VCaP (cell line): Measurements from ENCODE around the gene R3HCC1L.

Experiments
- H3K27ac ChIP-seq: fragments of 450-650 bp; 2 replicates; pipeline ENCODE4 v1.5.1; 2017
- CTCF ChIP-seq: fragments of 450-650 bp; conservative IDR thresholded peaks from 2 replicates; pipeline ENCODE4 v1.5.1; 2017; ENCODE audit warnings: mild to moderate bottlenecking, moderate library complexity

R3HCC1L gene

GRCh38 chr10:98285416-98285815 is 151.0 kb downstream of the R3HCC1L start:
- no peak for TF ChIP-seq CTCF
- no peak overlapping the region for H3K27ac ChIP-seq

GRCh38 chr10:98286419-98286818 is 152.0 kb downstream of the R3HCC1L start:
- TF ChIP-seq CTCF = no peak
- no peak overlapping the region for H3K27ac ChIP-seq

GRCh38 chr10:98287321-98287720 is 152.9 kb downstream of the R3HCC1L start:
- TF ChIP-seq CTCF = no peak
- H3K27ac ChIP-seq = no peak overlapping the region

- TF ChIP-seq CTCF = no peak
- no peak overlapping the region for H3K27ac ChIP-seq
These were observed 155.3 kb downstream of the R3HCC1L start for GRCh38 chr10:98289802-98290209.

- no peak for TF ChIP-seq CTCF
- no peak overlapping the region for H3K27ac ChIP-seq
These were observed 158.5 kb downstream of the R3HCC1L start for GRCh38 chr10:98292971-98293370.

GRCh38 chr10:98293550-98294269 is 159.3 kb downstream of the R3HCC1L start:
- TF ChIP-seq CTCF = no peak
- no peak overlapping the region for H3K27ac ChIP-seq

GRCh38 chr10:98294270-98294627 is 159.8 kb downstream of the R3HCC1L start:
- no peak overlapping the region for H3K27ac ChIP-seq
- no peak for TF ChIP-seq CTCF
